ENCODE data around the gene CPXM1.
A peak's percentile ranks its signal among the peaks of the same experiment; 100 is the strongest.

The CPXM1 gene

DNA sequence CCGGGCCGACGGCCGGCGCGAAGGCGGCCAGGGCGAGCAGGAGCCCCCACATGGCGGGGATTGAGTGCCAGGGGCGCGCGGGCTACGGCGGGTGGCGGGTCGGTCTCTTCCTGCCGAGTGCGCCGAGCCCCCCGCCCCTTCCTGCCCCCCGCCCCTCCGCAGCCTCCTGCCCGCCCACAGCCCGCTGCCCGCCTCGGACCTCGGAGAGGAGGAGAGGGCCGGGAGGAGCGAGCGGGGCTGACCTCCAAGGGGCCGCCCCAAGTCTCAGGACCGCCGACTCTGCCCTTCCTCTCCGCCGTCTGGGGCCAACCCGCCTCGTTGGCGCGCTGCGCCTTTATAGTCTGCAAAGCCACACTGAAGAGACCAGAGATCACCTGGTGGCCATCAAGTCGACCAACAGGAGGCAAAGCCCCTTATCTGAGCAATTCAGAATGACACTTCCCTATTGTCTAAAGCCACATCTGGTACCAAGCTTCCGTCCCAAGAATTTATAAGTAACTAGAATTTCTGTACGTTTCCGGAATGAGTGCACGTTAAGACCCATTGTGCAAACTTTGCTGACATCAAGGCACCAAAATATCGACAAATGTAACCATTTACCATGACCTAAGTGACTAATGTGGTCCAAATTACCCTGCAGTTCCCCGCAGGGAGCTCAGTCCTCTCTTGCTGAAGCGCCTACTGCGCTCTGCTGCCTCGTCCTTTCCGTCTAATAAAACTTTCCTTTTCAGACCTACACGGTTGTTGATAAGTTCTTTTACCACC is at the start of gene CPXM1:
TSS of gene CPXM1 (minus strand) at position 107 of the 765 bp plus-strand sequence. CDS start at position 52, 55 bp downstream.
- peak within 1 kb of the TSS; percentile 95 for H3K9ac ChIP-seq
- H3K27ac ChIP-seq: peak within 1 kb of the TSS; percentile 96
- H3K27me3 ChIP-seq: peaks cover 21% of the 10 kb centered on the region
- no peak for TF ChIP-seq Cebpa-rat (IDR thresholded peaks at IDR 0.05)
- peaks cover 32% of the 10 kb centered on the region for H3K36me3 ChIP-seq
- peak within 1 kb of the TSS; percentile 95 for H3K4me3 ChIP-seq
- H3K4me2 ChIP-seq: peak within 1 kb of the TSS; percentile 99
- no peaks in the 10 kb centered on the region for H3K9me3 ChIP-seq
- peaks cover 38% of the 10 kb centered on the region for H3K4me1 ChIP-seq
- H4K20me1 ChIP-seq: peaks cover 31% of the 10 kb centered on the region

DNA sequence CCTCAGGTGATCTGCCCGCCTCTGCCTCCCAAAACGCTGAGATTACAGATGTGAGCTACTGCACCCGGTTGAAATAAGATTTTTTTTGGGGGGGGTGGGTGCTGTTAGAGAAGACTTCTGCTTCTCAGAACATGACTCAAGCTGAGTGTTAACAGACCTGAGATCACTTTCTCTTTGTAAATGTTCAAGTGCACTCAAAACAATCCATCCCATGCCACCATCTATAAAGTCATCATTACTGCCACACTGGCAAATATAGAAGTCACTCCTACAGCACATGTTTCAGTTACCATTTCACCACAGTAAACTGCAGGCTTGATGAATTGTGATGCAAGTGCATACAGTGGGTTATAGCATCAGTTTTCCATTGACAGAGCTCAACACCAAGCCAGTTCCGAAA is 49.1 kb upstream of the CPXM1 start:
- TF ChIP-seq Cebpa-rat (IDR thresholded peaks at IDR 0.05): no peak

DNA sequence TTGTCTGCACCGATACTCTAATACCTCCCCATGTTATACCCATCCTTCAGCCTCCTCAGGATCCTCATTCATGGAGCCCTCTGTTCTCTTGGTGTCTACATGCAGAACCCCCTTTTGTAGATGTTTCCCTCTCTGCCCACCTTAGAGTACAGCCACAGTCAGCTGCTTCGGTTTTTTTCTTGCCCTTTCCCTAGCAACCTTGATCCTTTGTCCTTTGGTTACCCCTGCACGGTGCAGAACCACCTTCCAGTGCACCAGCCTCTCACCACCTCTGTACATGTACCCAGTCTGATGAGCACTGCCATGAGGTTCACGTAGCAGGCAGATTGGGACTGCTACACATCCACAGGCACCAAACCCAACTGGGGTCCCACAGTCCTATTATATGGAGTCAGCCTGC is 47.4 kb upstream of the CPXM1 start:
- H3K27ac ChIP-seq: no peak overlapping the region
- H3K4me2 ChIP-seq: no peak overlapping the region
- H3K27me3 ChIP-seq: no peaks in the 10 kb centered on the region
- no peaks in the 10 kb centered on the region for H3K9me3 ChIP-seq
- H4K20me1 ChIP-seq: no peaks in the 10 kb centered on the region
- H3K4me1 ChIP-seq: no peaks in the 10 kb centered on the region
- H3K36me3 ChIP-seq: no peaks in the 10 kb centered on the region
- TF ChIP-seq Cebpa-rat (IDR thresholded peaks at IDR 0.05): no peak
- no peak overlapping the region for H3K9ac ChIP-seq
- H3K4me3 ChIP-seq: no peak overlapping the region

More for the DNA sequence above, 49.1 kb upstream of the CPXM1 start:
- H3K4me3 ChIP-seq: no peak overlapping the region
- H3K36me3 ChIP-seq: no peaks in the 10 kb centered on the region
- H3K9me3 ChIP-seq: no peaks in the 10 kb centered on the region
- no peak overlapping the region for H3K9ac ChIP-seq
- H3K27ac ChIP-seq: no peak overlapping the region
- H4K20me1 ChIP-seq: no peaks in the 10 kb centered on the region
- no peaks in the 10 kb centered on the region for H3K27me3 ChIP-seq
- no peak overlapping the region for H3K4me2 ChIP-seq
- no peaks in the 10 kb centered on the region for H3K4me1 ChIP-seq

DNA sequence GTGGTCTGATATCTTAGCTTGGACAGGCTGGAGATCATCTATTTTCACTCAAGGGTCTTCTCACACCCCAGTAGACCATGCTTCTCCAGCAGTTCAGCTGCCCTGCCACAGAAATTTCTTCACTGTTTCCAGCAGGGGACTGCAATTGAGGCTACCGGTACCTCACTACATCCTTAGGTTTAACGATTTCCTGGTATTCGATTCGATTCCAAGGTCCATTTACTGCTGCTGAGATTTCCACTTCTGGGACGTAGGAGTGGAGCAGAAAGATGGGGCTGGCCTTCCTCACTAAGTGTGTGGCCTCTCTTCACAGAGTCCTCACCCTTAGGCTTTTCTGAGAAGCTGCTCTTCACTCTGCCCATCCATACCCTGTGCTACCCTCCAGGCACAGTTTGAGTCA is 46.3 kb upstream of the CPXM1 start:
- Histone ChIP-seq H3K4me3 (no peak overlapping the region), H3K36me3 (no peaks in the 10 kb centered on the region), H3K27me3 (no peaks in the 10 kb centered on the region), H3K27ac (no peak overlapping the region), H3K9me3 (no peaks in the 10 kb centered on the region), H3K9ac (no peak overlapping the region), H3K4me1 (peaks cover 4% of the 10 kb centered on the region), H3K4me2 (no peak overlapping the region), H4K20me1 (no peaks in the 10 kb centered on the region)
- no peak for TF ChIP-seq Cebpa-rat (IDR thresholded peaks at IDR 0.05)

DNA sequence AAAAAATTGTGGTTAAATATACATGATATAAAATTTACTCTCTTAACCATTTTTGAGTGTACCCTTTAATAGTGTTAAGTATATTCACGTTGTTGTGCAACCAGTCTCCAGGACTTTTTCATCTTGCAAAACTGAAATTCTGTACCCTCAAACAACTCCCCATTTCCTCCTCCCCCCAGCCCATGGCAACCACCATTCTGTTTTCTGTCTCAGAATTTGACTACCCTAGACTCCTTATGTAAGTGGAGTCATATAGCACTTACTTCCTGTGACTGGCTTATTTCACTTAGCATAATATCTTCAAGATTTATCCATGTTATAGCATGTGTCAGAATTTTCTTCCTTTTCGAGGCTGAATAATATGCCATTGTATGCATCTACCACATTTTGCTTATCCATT is 45.2 kb upstream of the CPXM1 start:
- Histone ChIP-seq H3K27ac (no peak overlapping the region), H3K9ac (no peak overlapping the region), H3K9me3 (no peaks in the 10 kb centered on the region), H3K27me3 (no peaks in the 10 kb centered on the region), H3K4me1 (peaks cover 12% of the 10 kb centered on the region), H4K20me1 (no peaks in the 10 kb centered on the region), H3K4me2 (no peak overlapping the region), H3K36me3 (no peaks in the 10 kb centered on the region), H3K4me3 (no peak overlapping the region)
- TF ChIP-seq Cebpa-rat (IDR thresholded peaks at IDR 0.05): no peak

DNA sequence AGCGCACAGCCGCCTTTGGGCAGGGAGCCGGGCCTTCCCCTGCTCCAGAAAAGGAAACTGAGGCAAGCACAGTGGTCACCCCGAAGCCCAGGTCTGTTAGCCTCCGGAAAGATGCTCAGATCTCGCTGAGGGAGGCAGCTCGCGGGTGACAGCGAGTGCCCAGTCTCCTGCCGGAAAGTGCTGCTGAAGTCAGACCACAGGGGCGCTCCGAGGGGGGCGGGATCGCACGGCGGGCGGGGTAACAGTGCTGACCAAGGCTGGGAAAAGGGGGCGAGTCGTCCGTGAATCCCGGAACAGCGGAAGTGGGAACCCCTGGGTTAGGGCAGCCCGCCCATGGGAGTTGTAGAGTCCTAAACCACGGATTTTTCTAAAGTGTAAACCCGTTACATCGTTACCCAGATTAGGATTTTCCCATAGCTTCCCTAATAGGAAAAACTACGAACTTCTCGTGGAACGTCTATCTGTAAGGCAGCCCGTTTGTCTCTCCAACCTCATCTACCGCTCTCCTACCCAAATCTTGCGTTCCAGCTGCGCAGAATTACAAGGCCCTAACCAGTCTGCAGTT is 40.6 kb upstream of the CPXM1 start:
- Histone ChIP-seq H3K9ac (peak overlapping the region; percentile 83), H3K36me3 (peaks cover 6% of the 10 kb centered on the region; the same call in 1 of the 2 replicates), H3K27ac (peak overlapping the region; percentile 58), H3K4me2 (peak overlapping the region; percentile 90), H3K4me3 (peak overlapping the region; percentile 83), H3K9me3 (no peaks in the 10 kb centered on the region), H3K4me1 (peaks cover 43% of the 10 kb centered on the region), H4K20me1 (no peaks in the 10 kb centered on the region), H3K27me3 (no peaks in the 10 kb centered on the region)
- no peak for TF ChIP-seq Cebpa-rat (IDR thresholded peaks at IDR 0.05)

DNA sequence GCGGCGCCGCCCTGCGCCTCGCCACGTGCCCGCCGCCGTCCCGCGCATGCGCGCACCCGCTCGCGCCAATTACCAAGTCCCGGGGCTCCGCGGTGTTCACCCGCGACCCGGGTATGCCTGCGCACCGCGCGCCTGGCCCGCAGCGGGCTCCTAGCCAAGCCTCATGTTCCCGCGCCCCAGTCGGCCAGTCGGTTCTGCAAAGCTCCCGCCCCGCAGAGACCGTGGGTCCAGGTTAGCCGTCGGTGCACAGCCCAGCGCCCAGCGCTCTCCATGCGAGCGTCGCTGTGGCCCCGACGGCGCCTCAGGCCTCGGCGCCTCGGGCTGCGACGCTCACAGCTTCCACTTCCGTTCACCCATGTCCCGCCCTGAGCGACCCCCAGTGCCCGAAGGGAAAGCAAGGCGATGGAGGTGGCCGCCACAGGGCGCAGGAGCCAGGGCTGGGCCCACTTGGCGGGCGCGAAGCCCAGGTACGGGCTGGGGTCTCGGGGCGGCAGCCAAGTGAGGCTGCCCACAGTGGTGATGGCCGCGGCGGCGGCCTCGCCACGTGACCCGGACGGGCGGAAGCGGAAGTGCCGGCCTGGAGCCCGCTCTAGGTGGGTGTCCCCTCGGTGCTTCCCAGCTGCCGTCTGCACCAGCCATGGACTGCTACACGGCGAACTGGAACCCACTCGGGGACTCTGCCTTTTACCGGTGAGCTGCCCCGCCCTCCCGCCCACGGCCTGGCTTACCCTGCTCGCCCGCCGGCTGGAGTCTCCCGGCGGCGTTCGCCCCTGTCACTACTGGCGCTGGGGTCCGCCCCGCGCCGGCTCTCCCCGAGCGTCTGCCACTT is 39.9 kb upstream of the CPXM1 start, which contains the start of the genes PCED1A and VPS16:
TSS of gene PCED1A (minus strand) at position 518 of the 829 bp plus-strand sequence. CDS start 743 bp downstream, outside the sequence.
TSS of gene VPS16 (plus strand) at position 608 of the 829 bp plus-strand sequence. CDS start at position 638, 30 bp downstream.
- H4K20me1 ChIP-seq: no peaks in the 10 kb centered on the region
- H3K4me2 ChIP-seq: peak within 1 kb of the TSS; percentile 95
- H3K4me3 ChIP-seq: peak within 1 kb of the TSS; percentile 83
- H3K4me1 ChIP-seq: peaks cover 43% of the 10 kb centered on the region
- peak within 1 kb of the TSS; percentile 97 for H3K27ac ChIP-seq
- TF ChIP-seq Cebpa-rat (IDR thresholded peaks at IDR 0.05): no peak
- H3K9ac ChIP-seq: peak within 1 kb of the TSS; percentile 92
- H3K36me3 ChIP-seq: peaks cover 11% of the 10 kb centered on the region; the same call in 1 of the 2 replicates
- no peaks in the 10 kb centered on the region for H3K27me3 ChIP-seq
- no peaks in the 10 kb centered on the region for H3K9me3 ChIP-seq

DNA sequence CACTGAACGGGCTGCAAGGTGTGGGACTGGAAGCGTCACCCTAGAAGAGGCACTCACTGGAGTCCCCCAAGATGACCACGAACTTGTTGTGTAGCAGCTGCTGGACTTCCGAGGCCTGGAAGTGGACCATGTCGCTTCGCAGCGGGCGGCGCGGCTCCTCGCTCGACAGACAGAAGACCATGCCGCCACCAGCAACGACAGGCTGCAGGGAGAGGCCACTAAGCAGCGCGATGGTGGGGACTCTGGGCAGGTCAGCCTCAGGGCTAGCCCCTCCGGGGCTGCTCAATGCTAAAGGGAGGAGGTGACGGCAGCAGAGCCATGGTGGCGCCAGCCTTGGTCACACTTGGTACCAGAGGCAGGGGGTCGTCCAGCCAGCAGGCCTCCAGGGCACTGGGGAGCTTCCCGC is 39.3 kb upstream of the CPXM1 start:
- H3K9ac ChIP-seq: peak overlapping the region; percentile 92

DNA sequence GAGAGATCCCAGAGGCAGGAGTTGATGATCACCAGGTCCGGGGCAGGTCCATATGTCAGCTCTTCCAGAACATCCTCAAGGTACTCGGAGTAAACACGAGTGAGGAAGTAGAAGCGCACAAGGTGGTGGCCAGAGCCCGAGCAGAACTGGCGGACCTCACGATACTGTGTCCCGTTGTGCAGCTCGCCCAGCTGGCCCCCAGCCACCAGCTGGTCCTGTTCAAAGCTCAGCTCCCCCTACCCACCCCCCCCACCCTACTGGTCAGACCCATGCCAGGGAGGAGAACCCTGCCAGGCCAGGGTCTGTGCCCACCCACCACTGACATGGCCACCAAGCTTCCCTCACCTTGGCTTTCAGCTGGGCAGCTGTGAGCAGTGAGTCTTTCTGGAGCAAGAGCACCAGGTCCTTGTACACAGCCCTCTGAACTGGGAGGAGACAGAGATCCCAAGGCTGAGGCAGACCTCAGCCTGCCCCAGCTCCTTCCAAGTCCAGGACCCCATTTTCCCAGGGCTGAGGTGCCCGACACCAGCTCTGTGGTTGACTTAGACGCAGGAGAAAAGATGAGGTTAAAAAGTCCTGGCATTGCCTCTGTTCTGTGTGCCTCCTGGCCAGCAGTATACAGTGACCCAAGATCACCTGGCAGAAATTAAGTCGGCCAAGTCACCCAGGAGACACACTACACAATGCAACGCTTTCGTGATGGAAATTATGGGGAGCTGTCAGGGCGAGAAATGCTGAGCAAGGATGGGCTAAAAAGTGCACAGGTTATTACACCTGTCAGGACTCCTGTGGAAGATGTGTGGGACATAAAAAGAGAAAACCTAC is 38.6 kb upstream of the CPXM1 start:
- H3K4me1 ChIP-seq: peaks cover 43% of the 10 kb centered on the region
- H3K36me3 ChIP-seq: peaks cover 13% of the 10 kb centered on the region; the same call in 1 of the 2 replicates
- H3K4me2 ChIP-seq: peak overlapping the region; percentile 95
- H3K27ac ChIP-seq: peak overlapping the region; percentile 50; the same call in 1 of the 2 replicates
- H3K4me3 ChIP-seq: peak overlapping the region; percentile 83; the same call in 1 of the 2 replicates
- no peak for TF ChIP-seq Cebpa-rat (IDR thresholded peaks at IDR 0.05)
- no peaks in the 10 kb centered on the region for H3K27me3 ChIP-seq
- H3K9me3 ChIP-seq: no peaks in the 10 kb centered on the region
- no peaks in the 10 kb centered on the region for H4K20me1 ChIP-seq
- H3K9ac ChIP-seq: no peak overlapping the region

More for the DNA sequence above, 39.3 kb upstream of the CPXM1 start:
- H3K27me3 ChIP-seq: no peaks in the 10 kb centered on the region
- no peaks in the 10 kb centered on the region for H4K20me1 ChIP-seq
- H3K36me3 ChIP-seq: peaks cover 13% of the 10 kb centered on the region; the same call in 1 of the 2 replicates
- H3K4me3 ChIP-seq: peak overlapping the region; percentile 83
- H3K9me3 ChIP-seq: no peaks in the 10 kb centered on the region
- no peak for TF ChIP-seq Cebpa-rat (IDR thresholded peaks at IDR 0.05)
- H3K27ac ChIP-seq: peak overlapping the region; percentile 97
- H3K4me2 ChIP-seq: peak overlapping the region; percentile 95
- H3K4me1 ChIP-seq: peaks cover 43% of the 10 kb centered on the region

Data from BLaER1 (cell line).